LNCaP clone FGC (cell line): ENCODE results near the gene TIFAB.
A peak's percentile ranks its signal among the peaks of the same experiment; 100 is the strongest.

Experiments used
- DNase-seq: peaks from one replicate; pipeline ENCODE4 v3.0.0-alpha.2; 2011; ENCODE audit warnings: low read depth
- H3K4me3 ChIP-seq: 2 replicates; pipeline ENCODE4 v1.5.1; 2011; ENCODE audit warnings: mild to moderate bottlenecking, low read depth, low read length, control low read depth
- CTCF ChIP-seq: IDR thresholded peaks from 2 replicates; pipeline ENCODE4 v1.5.1; 2012; ENCODE audit warnings: mild to moderate bottlenecking; ENCODE audit not compliant: control insufficient read depth, insufficient read depth; ENCODE audit errors: extremely low read depth

Gene TIFAB

GRCh38 chr5:135405082-135405481 is 47.1 kb downstream of the TIFAB start:
- no peak for DNase-seq
- no peak overlapping the region for H3K4me3 ChIP-seq
- no peak for TF ChIP-seq CTCF

- DNase-seq, result no peak
- H3K4me3 ChIP-seq, result no peak overlapping the region
- no peak for TF ChIP-seq CTCF
Measured at GRCh38 chr5:135402031-135402430, 50.1 kb downstream of the TIFAB start.

- no peak for DNase-seq
- H3K4me3 ChIP-seq, result no peak overlapping the region
- no peak for TF ChIP-seq CTCF
Measured at GRCh38 chr5:135400866-135401265, 51.3 kb downstream of the TIFAB start.

GRCh38 chr5:135399794-135400542 is 52.2 kb downstream of the TIFAB start:
- DNase-seq, result no peak
- H3K4me3 ChIP-seq, result peak overlapping the region; percentile 92
- no peak for TF ChIP-seq CTCF

GRCh38 chr5:135398855-135399793 is 53.0 kb downstream of the TIFAB start, which contains the start of gene MACROH2A1:
Gene MACROH2A1 (minus strand): TSS chr5:135399231. CDS start chr5:135389093, 10,138 bp downstream.
- DNase-seq, result peak; percentile 27
- no peak for TF ChIP-seq CTCF
- H3K4me3 ChIP-seq, result peak within 1 kb of the TSS; percentile 92

GRCh38 chr5:135398160-135398854 is 53.8 kb downstream of the TIFAB start:
- peak; percentile 32 for DNase-seq
- peak overlapping the region; percentile 92 for H3K4me3 ChIP-seq
- TF ChIP-seq CTCF, result no peak
